Heart right ventricle (tissue), 16 donors: ENCODE data around the gene KRT32. TPM values are rescaled to one million over a fixed set of nuclear protein-coding genes. Genes with fewer than 3 reads are reported as not detected.

Source experiments
- ATAC-seq, 8 donors: fragments of 200-7000 bp; cut with Tn5 transposase; one replicate each; pipeline ENCODE4 v1.9.1; 2020; ENCODE audit warnings: mild to moderate bottlenecking in 8 of 8, moderate library complexity in 8 of 8, moderate number of reproducible peaks in 1 of 8
- DNase-seq, 2 donors: peaks; one replicate each; pipeline ENCODE4 v3.0.0-alpha.2; 2020
- H3K27ac ChIP-seq, 10 donors: fragments of 200-600 bp; sonication (generic) in 2 of 10; one replicate each; pipeline versions ENCODE4 v1.5.0 to v1.8.0; 2020 to 2022; ENCODE audit warnings: mild to moderate bottlenecking in 3 of 10
- H3K27me3 ChIP-seq, 7 donors: fragments of 200-600 bp; one replicate each; pipeline ENCODE4 v1.8.0; 2021 to 2022; ENCODE audit warnings: mild to moderate bottlenecking in 2 of 7
- H3K36me3 ChIP-seq, 9 donors: fragments of 200-600 bp; sonication (generic) in 1 of 9; one replicate each; pipeline versions ENCODE4 v1.5.0 to v1.8.0; 2020 to 2022; ENCODE audit warnings: mild to moderate bottlenecking in 2 of 9
- H3K4me1 ChIP-seq, 9 donors: fragments of 200-600 bp; sonication (generic) in 1 of 9; one replicate each; pipeline versions ENCODE4 v1.5.0 to v1.8.0; 2020 to 2022; ENCODE audit warnings: mild to moderate bottlenecking in 4 of 9
- H3K4me3 ChIP-seq, 10 donors: fragments of 200-600 bp; sonication (generic) in 2 of 10; one replicate each; pipeline versions ENCODE4 v1.5.0 to v1.8.0; 2020 to 2022; ENCODE audit warnings: mild to moderate bottlenecking in 7 of 10, moderate library complexity in 2 of 10
- H3K9me3 ChIP-seq, 11 donors: fragments of 200-600 bp in 10 of 11; sonication (generic) in 2 of 11; one replicate each; pipeline versions ENCODE4 v1.5.0 to v1.8.0; 2013 to 2022; ENCODE audit warnings: mild to moderate bottlenecking in 2 of 11, control low read depth in 1 of 11, moderate library complexity in 1 of 11
- WGBS, 2 donors: extraction: QIAGEN DNeasy Blood & Tissue Kit; methylation state at CpG; one replicate each; pipeline ENCODE4 v1.1.7; 2013; ENCODE audit warnings: inconsistent platforms in 1 of 2; 5-methylcytosine and 5-hydroxymethylcytosine counted together
- intact Hi-C, 10 donors: fragments of 100-400 bp; cut with DNase I; formaldehyde crosslinking; loops; one replicate each; pipeline versions ENCODE4 v1.11.1 to v1.14.2; 2022
- long read RNA-seq, 3 donors: library from polyadenylated mRNA; unstranded; transcript quantifications; one replicate each; pipeline ENCODE4 v2.0.0, GENCODE V29; 2020 to 2021
- polyA plus RNA-seq, 2 donors: library from polyadenylated mRNA; stranded (reverse); fragments of 200-250 nt; gene quantifications; one replicate each; pipeline ENCODE4 v1.2.3, GENCODE V29; 2013
- total RNA-seq, 10 donors: library from RNA; stranded (reverse); fragmentation: NEBNext Ultra II Directional in 3 of 10; extraction: Animal tissue kit (Norgen Biotek cat#: 25700) in 3 of 10; gene quantifications; one replicate each; pipeline versions ENCODE4 v1.2.1 to v1.2.4, GENCODE V29; 2021 to 2023
- TF ChIP-seq, protein P1 (sequence below), 9 donors: fragments of 200-600 bp; sonication (generic) in 2 of 9; IDR thresholded peaks; one replicate each; pipeline versions ENCODE4 v1.5.0 to v1.8.0; 2021 to 2022; ENCODE audit warnings: antibody characterized with exemption in 9 of 9, mild to moderate bottlenecking in 5 of 9, moderate library complexity in 1 of 9
- donor health status: Arrhythmogenic right ventricular cardiomyopathy.
- donor health status: ischemic (EF 13 %, LVEDD 7.1; RV severe dilation, severe dysfunction).
- donor health status: healthy with polysubstance abuse.
- donor health status: DM: no; HTN: yes; CAD: no.
- donor health status: DM: no; HTN: no; CAD: no.
- donor health status: ischemic (EF 25% LVEDD 6.9; RV normal size, moderate dysfunction).
- donor health status: ischemic (EF 25% LVEDD 5.7; RV mildly dilated, moderate dysfunction).
- donor health status: healthy.
- donor health status: DM: yes; HTN: yes; CAD: no.
- donor health status: Ischemic cardiomyopathy.
- donor health status: ischemic (EF 35%, LVEDD 5.7; RV mildly dilated, moderate dysfunction).
- donor health status: nonischemic (EF 11% LVEDD 7.7; RV severe dilation, severe dysfunction).
- donor health status: DM: yes; HTN: yes; CAD: no.
- donor health status: PGD.
- donor health status: ischemic (EF 29% LVEDD 5.4; RV normal size, mild dysfunction).
- donor health status: nonischemic (EF 23%, LVEDD 6.1; RV moderate dilation, normal function).

KRT32 gene
- total RNA-seq (under 1 TPM in 2 of 10 donors, not detected in 8; 0.14 to 0.21 TPM), polyA plus RNA-seq (under 1 TPM in 1 of 2 donors, not detected in 1; 0.22 TPM)
- long read RNA-seq, donor 1, result 0 reads
- long read RNA-seq, donor 2, result 0 reads
- long read RNA-seq, donor 3, result 0 reads

DNA sequence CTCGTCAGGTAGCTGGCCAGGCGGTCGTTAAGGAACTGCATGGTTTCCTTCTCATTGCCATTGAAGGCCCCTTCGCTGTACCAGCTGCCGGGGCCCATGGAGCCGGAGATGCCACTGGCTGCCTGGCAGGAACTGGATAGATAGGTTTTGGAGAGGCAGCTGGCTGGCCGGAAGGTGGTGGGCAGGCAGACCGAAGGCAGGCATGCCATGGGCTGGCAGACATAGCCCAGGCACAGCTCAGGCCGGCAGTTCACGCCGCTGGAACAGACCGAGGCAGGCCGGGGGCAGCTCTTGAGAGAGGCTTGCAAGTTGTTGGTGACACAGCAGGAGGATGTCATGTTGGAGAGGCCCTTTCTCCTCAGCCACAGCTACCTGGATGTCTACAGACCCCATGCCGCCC, at the start of gene KRT32:
Gene KRT32, minus strand, starts transcription at position 399 of the 400 bp plus-strand sequence. Its CDS starts 61 bp downstream, at position 338.
- peaks cover 0 to 12% (median 4%) of the 10 kb centered on the region in 9 donors for H3K4me1 ChIP-seq
- peaks cover 0 to 17% (median 0%) of the 10 kb centered on the region in 7 donors for H3K27me3 ChIP-seq
- ATAC-seq (no peak), DNase-seq (no peak)
- no peak within 1 kb of the TSS for H3K27ac ChIP-seq
- H3K9me3 ChIP-seq, result peaks cover 0 to 38% (median 14%) of the 10 kb centered on the region in 11 donors
- WGBS, 2 donors, result 90% methylated on average over 14 of the region's 14 CpGs
- H3K4me3 ChIP-seq, result no peak within 1 kb of the TSS
- TF ChIP-seq, protein P1, sequence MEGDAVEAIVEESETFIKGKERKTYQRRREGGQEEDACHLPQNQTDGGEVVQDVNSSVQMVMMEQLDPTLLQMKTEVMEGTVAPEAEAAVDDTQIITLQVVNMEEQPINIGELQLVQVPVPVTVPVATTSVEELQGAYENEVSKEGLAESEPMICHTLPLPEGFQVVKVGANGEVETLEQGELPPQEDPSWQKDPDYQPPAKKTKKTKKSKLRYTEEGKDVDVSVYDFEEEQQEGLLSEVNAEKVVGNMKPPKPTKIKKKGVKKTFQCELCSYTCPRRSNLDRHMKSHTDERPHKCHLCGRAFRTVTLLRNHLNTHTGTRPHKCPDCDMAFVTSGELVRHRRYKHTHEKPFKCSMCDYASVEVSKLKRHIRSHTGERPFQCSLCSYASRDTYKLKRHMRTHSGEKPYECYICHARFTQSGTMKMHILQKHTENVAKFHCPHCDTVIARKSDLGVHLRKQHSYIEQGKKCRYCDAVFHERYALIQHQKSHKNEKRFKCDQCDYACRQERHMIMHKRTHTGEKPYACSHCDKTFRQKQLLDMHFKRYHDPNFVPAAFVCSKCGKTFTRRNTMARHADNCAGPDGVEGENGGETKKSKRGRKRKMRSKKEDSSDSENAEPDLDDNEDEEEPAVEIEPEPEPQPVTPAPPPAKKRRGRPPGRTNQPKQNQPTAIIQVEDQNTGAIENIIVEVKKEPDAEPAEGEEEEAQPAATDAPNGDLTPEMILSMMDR (IDR thresholded peaks at IDR 0.05), result no peak
- no peaks in the 10 kb centered on the region for H3K36me3 ChIP-seq
- intact Hi-C loops, result no loop called here

DNA sequence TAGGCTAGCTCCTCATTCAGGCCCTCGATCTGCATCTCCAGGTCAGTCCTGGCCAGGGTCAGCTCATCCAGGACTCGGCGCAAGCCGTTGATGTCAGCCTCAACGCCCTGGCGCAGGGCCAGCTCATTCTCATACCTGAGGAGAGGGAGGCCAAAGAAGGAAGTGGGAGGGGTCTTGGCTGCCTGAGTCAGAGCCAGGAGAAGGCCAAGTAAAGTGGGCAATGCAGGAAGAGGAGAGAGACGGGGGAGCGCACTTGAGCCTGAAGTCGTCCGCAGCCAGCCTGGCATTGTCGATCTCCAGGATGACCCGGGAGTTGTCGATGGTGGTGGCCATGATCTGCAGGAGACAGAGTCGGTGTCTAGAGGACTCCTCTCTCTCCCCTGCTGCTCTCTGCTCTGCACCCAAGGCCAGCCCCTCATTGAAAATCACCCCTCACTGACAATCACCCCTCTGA, 49.7 kb upstream of the KRT32 start:
- Histone ChIP-seq H3K36me3 (no peaks in the 10 kb centered on the region), H3K4me1 (peaks cover 0 to 11% (median 0%) of the 10 kb centered on the region in 9 donors), H3K27me3 (peaks cover 0 to 67% (median 41%) of the 10 kb centered on the region in 7 donors), H3K27ac (no peak overlapping the region), H3K4me3 (no peak overlapping the region), H3K9me3 (no peaks in the 10 kb centered on the region)
- DNase-seq (no peak), ATAC-seq (no peak)
- WGBS, 2 donors, result 80 to 83% methylated on average over 14 of the region's 14 CpGs
- intact Hi-C loops, result no loop called here
- TF ChIP-seq, protein P1 (IDR thresholded peaks at IDR 0.05), result no peak

DNA sequence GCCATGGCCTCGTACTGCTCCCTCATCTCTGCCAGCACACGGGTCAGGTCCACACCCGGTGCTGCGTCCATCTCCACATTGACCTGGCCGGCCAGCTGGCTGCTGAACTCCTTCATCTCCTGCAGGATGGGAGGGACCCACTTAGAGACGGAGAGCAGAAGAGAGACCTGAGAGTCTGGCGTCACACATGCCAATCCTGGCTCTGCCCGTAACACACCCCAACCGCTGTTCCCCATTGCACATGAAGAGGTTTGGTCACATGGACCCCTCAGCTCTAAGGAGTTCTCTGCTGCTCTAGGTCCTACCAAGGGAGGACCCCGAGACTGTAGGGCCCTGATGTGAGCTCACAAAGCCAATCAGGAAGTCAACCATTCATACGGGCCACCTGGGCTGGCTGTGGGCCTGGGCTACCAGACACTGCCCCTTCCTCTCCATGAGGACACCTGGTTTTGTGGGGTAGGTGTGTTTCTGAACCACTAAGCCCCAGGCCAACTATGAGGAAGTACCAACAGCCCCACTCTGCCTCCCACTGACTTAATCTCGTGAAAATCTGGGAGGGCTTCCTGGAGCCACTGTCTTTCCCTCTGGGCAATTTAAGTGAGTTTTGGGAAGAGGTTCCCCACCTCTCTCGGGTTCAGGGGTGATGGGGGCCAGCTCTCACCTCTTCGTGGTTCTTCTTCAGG, 49.1 kb upstream of the KRT32 start:
- Histone ChIP-seq H3K36me3 (no peaks in the 10 kb centered on the region), H3K27me3 (peaks cover 0 to 67% (median 41%) of the 10 kb centered on the region in 7 donors), H3K4me3 (no peak overlapping the region), H3K9me3 (no peaks in the 10 kb centered on the region), H3K4me1 (peaks cover 0 to 9% (median 0%) of the 10 kb centered on the region in 9 donors), H3K27ac (no peak overlapping the region)
- TF ChIP-seq, protein P1 (IDR thresholded peaks at IDR 0.05), result no peak
- no peak for ATAC-seq
- WGBS, 2 donors, result 86% methylated on average over 14 of the region's 14 CpGs
- intact Hi-C loops, result no loop called here
- DNase-seq, result no peak

DNA sequence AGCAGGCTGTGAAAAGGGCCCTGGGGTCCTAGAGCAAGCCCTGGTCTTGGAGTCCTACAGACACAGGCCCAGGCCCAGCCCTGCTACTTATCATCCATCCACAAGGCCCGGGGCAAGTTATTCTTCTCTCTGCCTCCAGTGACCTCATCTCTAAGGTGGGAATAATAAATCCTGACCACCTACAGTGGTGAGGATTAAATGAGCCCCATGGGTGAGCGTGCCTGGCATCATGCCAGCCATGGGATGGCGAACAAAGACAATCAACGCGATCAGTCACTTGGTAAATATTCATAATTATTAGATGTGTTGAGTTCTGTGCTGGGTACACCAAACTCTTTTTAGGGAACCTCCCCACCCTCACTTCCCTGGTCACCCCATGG, 46.0 kb upstream of the KRT32 start:
- TF ChIP-seq, protein P1 (IDR thresholded peaks at IDR 0.05), result no peak

More for the DNA sequence above, 46.0 kb upstream of the KRT32 start:
- ATAC-seq (no peak), DNase-seq (no peak)
- H3K27ac ChIP-seq, result no peak overlapping the region
- H3K4me3 ChIP-seq, result no peak overlapping the region
- intact Hi-C loops, result no loop called here
- H3K9me3 ChIP-seq, result no peaks in the 10 kb centered on the region
- peaks cover 0 to 9% (median 0%) of the 10 kb centered on the region in 9 donors for H3K4me1 ChIP-seq
- peaks cover 0 to 61% (median 31%) of the 10 kb centered on the region in 7 donors for H3K27me3 ChIP-seq
- 70% methylated on average over 5 of the region's 5 CpGs for WGBS, 2 donors
- no peaks in the 10 kb centered on the region for H3K36me3 ChIP-seq
